Measurements from ENCODE around the gene GINS1. TPM values are rescaled to one million over a fixed set of nuclear protein-coding genes. Genes with fewer than 3 reads are reported as not detected.

GINS1 gene
- total and polyA plus RNA-seq, 10 donors, result 0.85 to 3.9 (median 2.7) TPM

DNA sequence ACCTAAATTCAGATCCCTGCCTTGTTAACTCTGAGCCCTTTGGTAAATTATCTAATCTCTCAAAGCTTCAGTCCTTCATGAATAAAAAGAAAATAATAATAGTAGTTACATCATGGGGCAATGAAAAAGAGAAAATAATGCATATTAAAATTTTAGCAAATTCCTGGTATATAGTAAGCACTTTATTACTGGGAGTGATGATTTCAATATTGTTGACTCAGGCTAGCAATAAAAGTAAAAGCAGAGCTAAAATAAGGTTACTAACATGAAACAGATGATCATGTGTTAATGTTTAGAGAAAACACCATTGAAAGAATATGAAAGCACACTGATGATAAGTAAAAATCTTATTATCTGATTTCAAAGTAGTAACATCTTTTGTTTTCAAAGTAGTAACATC is 13.6 kb downstream of the GINS1 start:
- Histone ChIP-seq H3K27ac (no peak overlapping the region), H3K27me3 (replicated peaks in 1 of 7) (no peaks in the 10 kb centered on the region), H3K4me1 (no peaks in the 10 kb centered on the region), H3K9me3 (no peaks in the 10 kb centered on the region), H3K36me3 (peaks cover 0 to 21% (median 0%) of the 10 kb centered on the region in 6 donors), H3K4me3 (no peak overlapping the region)
- no peak for DNase-seq
- TF ChIP-seq POLR2A (IDR thresholded peaks at IDR 0.05), result no peak
- no peak for TF ChIP-seq POLR2AphosphoS5 (IDR thresholded peaks at IDR 0.05)
- TF ChIP-seq, protein P1, sequence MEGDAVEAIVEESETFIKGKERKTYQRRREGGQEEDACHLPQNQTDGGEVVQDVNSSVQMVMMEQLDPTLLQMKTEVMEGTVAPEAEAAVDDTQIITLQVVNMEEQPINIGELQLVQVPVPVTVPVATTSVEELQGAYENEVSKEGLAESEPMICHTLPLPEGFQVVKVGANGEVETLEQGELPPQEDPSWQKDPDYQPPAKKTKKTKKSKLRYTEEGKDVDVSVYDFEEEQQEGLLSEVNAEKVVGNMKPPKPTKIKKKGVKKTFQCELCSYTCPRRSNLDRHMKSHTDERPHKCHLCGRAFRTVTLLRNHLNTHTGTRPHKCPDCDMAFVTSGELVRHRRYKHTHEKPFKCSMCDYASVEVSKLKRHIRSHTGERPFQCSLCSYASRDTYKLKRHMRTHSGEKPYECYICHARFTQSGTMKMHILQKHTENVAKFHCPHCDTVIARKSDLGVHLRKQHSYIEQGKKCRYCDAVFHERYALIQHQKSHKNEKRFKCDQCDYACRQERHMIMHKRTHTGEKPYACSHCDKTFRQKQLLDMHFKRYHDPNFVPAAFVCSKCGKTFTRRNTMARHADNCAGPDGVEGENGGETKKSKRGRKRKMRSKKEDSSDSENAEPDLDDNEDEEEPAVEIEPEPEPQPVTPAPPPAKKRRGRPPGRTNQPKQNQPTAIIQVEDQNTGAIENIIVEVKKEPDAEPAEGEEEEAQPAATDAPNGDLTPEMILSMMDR (IDR thresholded peaks at IDR 0.05 in 8 of 11, conservative IDR thresholded peaks at IDR 0.05 in 3 of 11), result no peak
- intact Hi-C loops (cut with DNase I; ENCODE audit: low total_unique reads), result no loop called here

DNA sequence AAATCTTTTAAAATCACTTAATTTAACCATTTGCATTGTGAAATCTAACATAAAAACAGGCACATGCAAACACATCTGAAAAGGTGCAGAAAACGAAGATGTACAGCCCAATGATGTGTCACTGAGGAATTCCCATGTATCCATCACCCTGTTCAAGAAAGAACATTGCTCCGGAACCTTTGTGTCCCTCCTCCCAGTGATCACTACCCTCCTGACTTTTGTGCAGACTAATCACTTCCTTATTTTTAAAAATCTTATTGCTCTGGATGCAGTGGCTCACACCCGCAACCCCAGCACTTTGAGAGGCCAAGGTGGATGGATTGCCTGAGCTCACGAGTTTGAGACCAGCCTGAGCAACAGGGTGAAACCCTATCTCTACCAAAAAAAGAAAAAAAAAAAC is 14.6 kb downstream of the GINS1 start:
- H3K27me3 ChIP-seq (replicated peaks in 1 of 7), result no peaks in the 10 kb centered on the region
- H3K4me1 ChIP-seq, result no peaks in the 10 kb centered on the region
- peaks cover 0 to 30% (median 0%) of the 10 kb centered on the region in 6 donors for H3K36me3 ChIP-seq
- DNase-seq, result no peak
- H3K27ac ChIP-seq, result no peak overlapping the region
- 88 to 94% (median 89%) methylated on average over 4 of the region's 4 CpGs for WGBS, 5 donors
- no peak overlapping the region for H3K4me3 ChIP-seq
- no peaks in the 10 kb centered on the region for H3K9me3 ChIP-seq
- intact Hi-C loops (cut with DNase I; ENCODE audit: low total_unique reads), result no loop called here
- no peak for TF ChIP-seq POLR2AphosphoS5 (IDR thresholded peaks at IDR 0.05)
- no peak for TF ChIP-seq POLR2A (IDR thresholded peaks at IDR 0.05)
- TF ChIP-seq, protein P1 (IDR thresholded peaks at IDR 0.05 in 8 of 11, conservative IDR thresholded peaks at IDR 0.05 in 3 of 11), result no peak

GRCh38 chr20:25424536-25424935 is 17.1 kb downstream of the GINS1 start:
- Histone ChIP-seq H3K9me3 (no peaks in the 10 kb centered on the region), H3K27ac (no peak overlapping the region), H3K36me3 (peaks cover 0 to 31% (median 0%) of the 10 kb centered on the region in 6 donors), H3K4me3 (no peak overlapping the region), H3K27me3 (replicated peaks in 1 of 7) (no peaks in the 10 kb centered on the region), H3K4me1 (no peaks in the 10 kb centered on the region)
- no peak for DNase-seq
- intact Hi-C loops (cut with DNase I; ENCODE audit: low total_unique reads), result no loop called here
- WGBS, 5 donors, result 86 to 97% (median 92%) methylated on average over 3 of the region's 3 CpGs
- TF ChIP-seq, protein P1 (IDR thresholded peaks at IDR 0.05 in 8 of 11, conservative IDR thresholded peaks at IDR 0.05 in 3 of 11), result no peak
- no peak for TF ChIP-seq POLR2AphosphoS5 (IDR thresholded peaks at IDR 0.05)
- TF ChIP-seq POLR2A (IDR thresholded peaks at IDR 0.05), result no peak

GRCh38 chr20:25437153-25437581 is 29.7 kb downstream of the GINS1 start:
- TF ChIP-seq POLR2AphosphoS5 (IDR thresholded peaks at IDR 0.05) (no peak), POLR2A (IDR thresholded peaks at IDR 0.05) (no peak)
- TF ChIP-seq, protein P1 (IDR thresholded peaks at IDR 0.05 in 8 of 11, conservative IDR thresholded peaks at IDR 0.05 in 3 of 11), result no peak
- Histone ChIP-seq H3K27me3 (replicated peaks in 1 of 7) (no peaks in the 10 kb centered on the region), H3K4me3 (no peak overlapping the region), H3K4me1 (peaks cover 0 to 9% (median 2%) of the 10 kb centered on the region in 6 donors), H3K36me3 (peaks cover 0 to 12% (median 0%) of the 10 kb centered on the region in 6 donors), H3K9me3 (no peaks in the 10 kb centered on the region), H3K27ac (no peak overlapping the region)
- intact Hi-C loops (cut with DNase I; ENCODE audit: low total_unique reads), result no loop called here
- WGBS, 5 donors, result 74 to 90% (median 86%) methylated on average over 4 of the region's 4 CpGs
- DNase-seq, result no peak
